WTC11 (cell line): ENCODE data around the gene SLC15A5. TPM values are rescaled to one million over a fixed set of nuclear protein-coding genes. Genes with fewer than 3 reads are reported as not detected.

ENCODE experiments used
- ATAC-seq: fragments of 200-7000 bp; cut with Tn5 transposase; 2 replicates; pipeline ENCODE4 v1.10.0; 2021; ENCODE audit warnings: mild to moderate bottlenecking, moderate library complexity
- CTCF ChIA-PET: fragments of 300-600 bp; sonication (Branson Sonifier 250); formaldehyde crosslinking; loops from one replicate; lab custom pipeline; 2021; ENCODE audit warnings: antibody characterized with exemption; lab: Charles Lee
- POLR2A ChIA-PET: fragments of 350-600 bp; sonication (Branson Sonifier 250); formaldehyde crosslinking; loops from one replicate; lab custom pipeline; 2021; ENCODE audit warnings: antibody characterized with exemption; lab: Charles Lee
- DNase-seq: peaks from one replicate; pipeline ENCODE4 v3.0.0; 2021; ENCODE audit warnings: low spot score
- H3K27ac Mint-ChIP-seq: 2 replicates; pipeline ENCODE4 v1.8.0; 2021; ENCODE audit warnings: mixed read lengths
- H3K27me3 Mint-ChIP-seq: 2 replicates; pipeline ENCODE4 v1.8.0; 2021; ENCODE audit warnings: low read depth, mild to moderate bottlenecking, moderate library complexity, mixed read lengths
- H3K36me3 Mint-ChIP-seq: 2 replicates; pipeline ENCODE4 v1.8.0; 2021; ENCODE audit warnings: mixed read lengths
- H3K4me1 Mint-ChIP-seq: 2 replicates; pipeline ENCODE4 v1.8.0; 2022; ENCODE audit warnings: mixed read lengths
- H3K4me3 Mint-ChIP-seq: 2 replicates; pipeline ENCODE4 v1.8.0; 2021; ENCODE audit warnings: mild to moderate bottlenecking, moderate library complexity, mixed read lengths
- H3K9me3 Mint-ChIP-seq: 2 replicates; pipeline ENCODE4 v1.8.0; 2021; ENCODE audit warnings: mixed read lengths
- AR ChIP-seq: fragments of 250-450 bp; sonication (Bioruptor Pico); IDR thresholded peaks from 2 replicates; pipeline ENCODE4 v1.9.0; 2021; ENCODE audit warnings: mild to moderate bottlenecking
- E2F1 ChIP-seq: sonication (generic); formaldehyde crosslinking; IDR thresholded peaks from 2 replicates; pipeline ENCODE4 v1.8.0; 2022; ENCODE audit warnings: mild to moderate bottlenecking, missing genetic modification reagents
- E2F4 ChIP-seq: sonication (generic); formaldehyde crosslinking; IDR thresholded peaks from 2 replicates; pipeline ENCODE4 v1.8.1; 2022; ENCODE audit warnings: low read depth, mild to moderate bottlenecking, moderate library complexity, missing genetic modification reagents, borderline replicate concordance
- E2F5 ChIP-seq: sonication (generic); formaldehyde crosslinking; IDR thresholded peaks from 2 replicates; pipeline ENCODE4 v1.8.1; 2022; ENCODE audit warnings: mild to moderate bottlenecking, moderate library complexity, missing genetic modification reagents
- FOXP4 ChIP-seq: sonication (generic); formaldehyde crosslinking; IDR thresholded peaks from 2 replicates; pipeline ENCODE4 v1.8.0; 2022; ENCODE audit warnings: mild to moderate bottlenecking, missing genetic modification reagents
- HMGXB4 ChIP-seq: sonication (generic); formaldehyde crosslinking; IDR thresholded peaks from 2 replicates; pipeline ENCODE4 v1.8.1; 2023; ENCODE audit warnings: mild to moderate bottlenecking, moderate library complexity, missing genetic modification reagents
- IRF2 ChIP-seq: sonication (generic); formaldehyde crosslinking; IDR thresholded peaks from 2 replicates; pipeline ENCODE4 v1.8.0; 2022; ENCODE audit warnings: low read depth, missing genetic modification reagents, borderline replicate concordance
- JAZF1 ChIP-seq: fragments of 250-450 bp; sonication (Bioruptor Pico); IDR thresholded peaks from 2 replicates; pipeline ENCODE4 v1.9.0; 2021; ENCODE audit warnings: moderate library complexity, mild to moderate bottlenecking, inconsistent platforms
- NR2C2 ChIP-seq: sonication (generic); formaldehyde crosslinking; IDR thresholded peaks from 2 replicates; pipeline ENCODE4 v1.8.0; 2022; ENCODE audit warnings: mild to moderate bottlenecking, missing genetic modification reagents
- RELA ChIP-seq: sonication (generic); formaldehyde crosslinking; IDR thresholded peaks from 2 replicates; pipeline ENCODE4 v1.8.1; 2022; ENCODE audit warnings: missing genetic modification reagents, mild to moderate bottlenecking, borderline replicate concordance
- RORB ChIP-seq: fragments of 250-450 bp; sonication (Bioruptor Pico); IDR thresholded peaks from 2 replicates; pipeline ENCODE4 v1.9.0; 2021; ENCODE audit warnings: mild to moderate bottlenecking
- TEAD1 ChIP-seq: sonication (generic); formaldehyde crosslinking; IDR thresholded peaks from 2 replicates; pipeline ENCODE4 v1.8.0; 2022; ENCODE audit warnings: mild to moderate bottlenecking, missing genetic modification reagents
- USF2 ChIP-seq: sonication (generic); formaldehyde crosslinking; IDR thresholded peaks from 2 replicates; pipeline ENCODE4 v1.8.1; 2023; ENCODE audit warnings: mild to moderate bottlenecking, missing genetic modification reagents, moderate library complexity
- ZNF121 ChIP-seq: sonication (generic); formaldehyde crosslinking; IDR thresholded peaks from 2 replicates; pipeline ENCODE4 v1.8.0; 2023; ENCODE audit warnings: missing genetic modification reagents
- ZNF219 ChIP-seq: sonication (generic); formaldehyde crosslinking; IDR thresholded peaks from 2 replicates; pipeline ENCODE4 v1.8.0; 2023; ENCODE audit warnings: missing genetic modification reagents, mild to moderate bottlenecking, borderline replicate concordance
- ZNF317 ChIP-seq: sonication (generic); formaldehyde crosslinking; IDR thresholded peaks from 2 replicates; pipeline ENCODE4 v1.8.1; 2023; ENCODE audit warnings: low read depth, mild to moderate bottlenecking, moderate library complexity, missing genetic modification reagents, borderline replicate concordance
- ZNF416 ChIP-seq: fragments of 250-450 bp; sonication (Bioruptor Pico); IDR thresholded peaks from 2 replicates; pipeline ENCODE4 v1.9.0; 2021; ENCODE audit warnings: mild to moderate bottlenecking, inconsistent platforms
- ZSCAN18 ChIP-seq: fragments of 250-450 bp; sonication (Bioruptor Pico); IDR thresholded peaks from 2 replicates; pipeline ENCODE4 v2.1.2; 2022; ENCODE audit warnings: mild to moderate bottlenecking, moderate library complexity
- total RNA-seq: library from RNA; stranded (reverse); gene quantifications from 3 replicates; pipeline ENCODE4 v1.2.3, GENCODE V29; 2021

SLC15A5 gene
- total RNA-seq, 1 experiment from 2014 or later = not detected

GRCh38 chr12:16245209-16245608, 32.3 kb downstream of the SLC15A5 start:
- H3K9me3 Mint-ChIP-seq = peaks cover 5% of the 10 kb centered on the region; the same call in 1 of the 2 replicates
- DNase-seq (no peak), ATAC-seq (no peak)
- ChIA-PET POLR2A (no interaction called here), CTCF (no interaction called here)
- no peak overlapping the region for H3K27ac Mint-ChIP-seq
- no peaks in the 10 kb centered on the region for H3K36me3 Mint-ChIP-seq
- H3K4me1 Mint-ChIP-seq = no peaks in the 10 kb centered on the region
- H3K27me3 Mint-ChIP-seq = no peaks in the 10 kb centered on the region; the same call in 1 of the 2 replicates
- TF ChIP-seq E2F1 (CRISPR knock-in tag) = no peak
- no peak for TF ChIP-seq NR2C2 (CRISPR knock-in tag)
- no peak for TF ChIP-seq ZNF317 (CRISPR knock-in tag)
- no peak for TF ChIP-seq ZNF121 (CRISPR knock-in tag)
- TF ChIP-seq HMGXB4 = no peak
- TF ChIP-seq E2F5 (CRISPR knock-in tag) = no peak
- TF ChIP-seq ZNF416 (CRISPR knock-in tag) = no peak
- H3K4me3 Mint-ChIP-seq = no peak overlapping the region

GRCh38 chr12:16243487-16244412, 33.7 kb downstream of the SLC15A5 start:
- TF ChIP-seq RELA (CRISPR knock-in tag) (no peak), JAZF1 (no peak), USF2 (CRISPR knock-in tag) (no peak), RORB (no peak), TEAD1 (CRISPR knock-in tag) (no peak), ZNF219 (CRISPR knock-in tag) (no peak), ZSCAN18 (CRISPR knock-in tag) (no peak), FOXP4 (no peak), E2F4 (no peak), AR (CRISPR knock-in tag) (no peak), IRF2 (CRISPR knock-in tag) (no peak)
- TF ChIP-seq, all 79 proteins: peak for 0
- no peaks in the 10 kb centered on the region; the same call in 1 of the 2 replicates for H3K27me3 Mint-ChIP-seq
- H3K4me1 Mint-ChIP-seq = no peaks in the 10 kb centered on the region
- ATAC-seq = no peak
- CTCF ChIA-PET = no interaction called here
- H3K27ac Mint-ChIP-seq = no peak overlapping the region
- peaks cover 5% of the 10 kb centered on the region; the same call in 1 of the 2 replicates for H3K9me3 Mint-ChIP-seq
- POLR2A ChIA-PET = no interaction called here
- H3K4me3 Mint-ChIP-seq = no peak overlapping the region
- no peaks in the 10 kb centered on the region for H3K36me3 Mint-ChIP-seq
- DNase-seq = no peak
